ENCODE measurements around the gene GNG12.

- no peak for TF ChIP-seq CTCF (IDR thresholded peaks at IDR 0.05)
- TF ChIP-seq POLR2A (IDR thresholded peaks at IDR 0.05): no peak
Observed at GRCh38 chr1:67788904-67789303, 44.4 kb downstream of the GNG12 start.

Data from heart left ventricle (tissue), 13 donors.